Measurements from ENCODE around the gene NDUFA9. TPM values are rescaled to one million over a fixed set of nuclear protein-coding genes. Genes with fewer than 3 reads are reported as not detected.
A peak's percentile ranks its signal among the peaks of the same experiment; 100 is the strongest.

The NDUFA9 gene
- total RNA-seq, 2 donors from 2014 or later = 118 to 130 TPM

GRCh38 chr12:4663971-4664505, 15.1 kb downstream of the NDUFA9 start:
- Mint-ChIP-seq H3K36me3 (peaks cover 21 to 24% of the 10 kb centered on the region in 2 donors), H3K9me3 (no peaks in the 10 kb centered on the region), H3K27ac (no peak overlapping the region)
- no peak for ATAC-seq
- DNase-seq (ENCODE audit: low spot score in 2 of 2) = no peak

GRCh38 chr12:4665236-4665635, 16.3 kb downstream of the NDUFA9 start:
- Mint-ChIP-seq H3K36me3 (peaks cover 27 to 29% of the 10 kb centered on the region in 2 donors), H3K9me3 (no peaks in the 10 kb centered on the region), H3K27ac (no peak overlapping the region)
- DNase-seq (ENCODE audit: low spot score in 2 of 2) (no peak), ATAC-seq (no peak)

GRCh38 chr12:4679711-4680110, 30.8 kb downstream of the NDUFA9 start:
- ATAC-seq (no peak), DNase-seq (ENCODE audit: low spot score in 2 of 2) (no peak)
- peak overlapping the region in 1 of 2 donors; percentile 32 for H3K27ac Mint-ChIP-seq
- H3K9me3 Mint-ChIP-seq = no peaks in the 10 kb centered on the region
- peaks cover 0 to 7% of the 10 kb centered on the region in 2 donors for H3K36me3 Mint-ChIP-seq

- Mint-ChIP-seq H3K9me3 (no peaks in the 10 kb centered on the region), H3K36me3 (peaks cover 13% of the 10 kb centered on the region in 2 donors), H3K27ac (no peak overlapping the region)
- ATAC-seq = no peak
- DNase-seq (ENCODE audit: low spot score in 2 of 2) = no peak
These were observed 32.8 kb downstream of the NDUFA9 start for GRCh38 chr12:4681732-4682131.

GRCh38 chr12:4685317-4685716, 36.4 kb downstream of the NDUFA9 start:
- no peaks in the 10 kb centered on the region for H3K9me3 Mint-ChIP-seq
- peaks cover 13 to 15% of the 10 kb centered on the region in 2 donors for H3K36me3 Mint-ChIP-seq
- no peak for DNase-seq (ENCODE audit: low spot score in 2 of 2)
- no peak for ATAC-seq
- H3K27ac Mint-ChIP-seq = peak overlapping the region in 1 of 2 donors; percentile 9

- ATAC-seq (no peak), DNase-seq (ENCODE audit: low spot score in 2 of 2) (no peak)
- Mint-ChIP-seq H3K27ac (no peak overlapping the region), H3K36me3 (peaks cover 2 to 10% of the 10 kb centered on the region in 2 donors), H3K9me3 (no peaks in the 10 kb centered on the region)
These were observed 41.8 kb downstream of the NDUFA9 start for GRCh38 chr12:4690760-4691159.

Other genes starting within 250 kb of the NDUFA9 start
- not detected for gene FGF6, start 203.3 kb upstream of the NDUFA9 start, total RNA-seq
- gene RAD51AP1, start 110.2 kb upstream of the NDUFA9 start, total RNA-seq = 100 to 1,000 TPM in 1 of 2 donors, 10 to 100 TPM in 1; 50.7 to 102 TPM
- gene DYRK4, start 86.9 kb upstream of the NDUFA9 start, total RNA-seq = 10 to 100 TPM; 18.5 to 34.9 TPM
- gene AKAP3, start 63 bp upstream of the NDUFA9 start, total RNA-seq = 1 to 10 TPM in 1 of 2 donors, under 1 TPM in 1; 0.66 to 4.2 TPM
- gene GALNT8, start 71.3 kb downstream of the NDUFA9 start, total RNA-seq = 1 to 10 TPM in 1 of 2 donors, under 1 TPM in 1; 0.32 to 1.8 TPM